HCT116 (cell line): Measurements from ENCODE around the gene KRTAP10-9. TPM values are rescaled to one million over a fixed set of nuclear protein-coding genes. Genes with fewer than 3 reads are reported as not detected.

Experiments used
- ATAC-seq: fragments of 200-7000 bp; cut with Tn5 transposase; 2 replicates; pipeline ENCODE4 v1.9.1; 2020; ENCODE audit warnings: mild to moderate bottlenecking, moderate library complexity
- BruUV-seq: library from RNA; stranded (reverse); fragments of 400-500 nt; replicated peaks from 2 replicates; lab custom pipeline; 2021; lab: Mats Ljungman, UMichigan
- CTCF ChIA-PET: fragments of 300-600 bp; sonication (Branson Sonifier 250); formaldehyde crosslinking; loops from one replicate; lab custom pipeline; 2021; ENCODE audit warnings: antibody characterized with exemption; lab: Charles Lee
- POLR2A ChIA-PET: fragments of 300-600, 350-600 bp; sonication (Branson Sonifier 250); formaldehyde crosslinking; loops from one replicate; lab custom pipeline; 2021; ENCODE audit warnings: antibody characterized with exemption; lab: Charles Lee
- RAD21 ChIA-PET, 2 experiments: fragments of 300-600 bp; sonication (Branson Sonifier 250); formaldehyde crosslinking; loops; one replicate each; lab custom pipeline; 2023; ENCODE audit warnings: low total read pairs in 2 of 2; ENCODE audit not compliant: uncharacterized antibody in 2 of 2, unreplicated experiment in 2 of 2, low non-redundant PET in 1 of 2; lab: Charles Lee
- DNase-seq: peaks from one replicate; pipeline ENCODE4 v3.0.0-alpha.2; 2010; ENCODE audit warnings: low read depth, low spot score
- H2AFZ ChIP-seq: fragments of 200-600 bp; shearing (Covaris generic), sonication (generic); 2 replicates; pipeline ENCODE4 v1.6.1; 2017; ENCODE audit warnings: low read depth, mixed run types, mixed read lengths, antibody characterized with exemption, low read length; ENCODE audit not compliant: poor library complexity, severe bottlenecking
- H3K27ac ChIP-seq: 2 replicates; pipeline ENCODE4 v1.5.1; 2012; ENCODE audit warnings: low read depth, low read length
- H3K27me3 ChIP-seq: fragments of 200-600 bp; sonication (generic); 2 replicates; pipeline ENCODE4 v1.6.1; 2016; ENCODE audit warnings: mixed run types, low read length, mixed read lengths; ENCODE audit not compliant: insufficient read depth
- H3K36me3 ChIP-seq, 2 experiments: fragments of 200-500 bp in 1 of 2; fragments of 200-600 bp in 1 of 2; sonication (Bioruptor generic) in 1 of 2; sonication (generic) in 1 of 2; 2 replicates each; pipeline versions ENCODE4 v1.5.1 to v1.6.1; 2014 to 2016; ENCODE audit warnings: low read length in 2 of 2, inconsistent platforms in 1 of 2, mixed read lengths in 1 of 2, mixed run types in 1 of 2; ENCODE audit not compliant: insufficient read depth in 2 of 2, control insufficient read depth in 1 of 2
- H3K4me1 ChIP-seq, 2 experiments: fragments of 200-600 bp in 1 of 2; sonication (generic) in 1 of 2; 2 replicates each; pipeline versions ENCODE4 v1.5.1 to v1.6.1; 2012 to 2017; ENCODE audit warnings: low read length in 2 of 2, inconsistent platforms in 1 of 2, mild to moderate bottlenecking in 1 of 2, mixed read lengths in 1 of 2, mixed run types in 1 of 2, moderate library complexity in 1 of 2; ENCODE audit not compliant: insufficient read depth in 2 of 2, control insufficient read depth in 1 of 2
- H3K4me2 ChIP-seq: fragments of 200-600 bp; sonication (generic); 2 replicates; pipeline ENCODE4 v1.6.1; 2017; ENCODE audit warnings: mixed run types, low read length, mixed read lengths
- H3K4me3 ChIP-seq, 2 experiments: fragments of 200-600 bp in 1 of 2; sonication (generic) in 1 of 2; replicated peaks in 1 of 2; 2 replicates each; pipeline ENCODE4 v1.5.1; 2011 to 2016; ENCODE audit warnings: low read length in 2 of 2, control low read depth in 1 of 2, low read depth in 1 of 2, mild to moderate bottlenecking in 1 of 2, mixed read lengths in 1 of 2, mixed run types in 1 of 2
- H3K79me2 ChIP-seq: fragments of 200-600 bp; sonication (generic); 2 replicates; pipeline ENCODE4 v1.6.1; 2017; ENCODE audit warnings: mild to moderate bottlenecking, mixed run types, low read length, moderate library complexity, mixed read lengths; ENCODE audit not compliant: insufficient read depth
- H3K9ac ChIP-seq: fragments of 200-600 bp; sonication (generic); 2 replicates; pipeline ENCODE4 v1.6.1; 2016; ENCODE audit warnings: low read length, mixed read lengths
- H3K9me2 ChIP-seq: fragments of 200-600 bp; sonication (generic), shearing (Covaris generic); 2 replicates; pipeline ENCODE4 v1.6.1; 2017; ENCODE audit warnings: mixed run types, mild to moderate bottlenecking, moderate library complexity; ENCODE audit not compliant: insufficient read depth
- H3K9me3 ChIP-seq, 2 experiments: fragments of 200-500 bp in 1 of 2; fragments of 200-600 bp in 1 of 2; sonication (Bioruptor generic) in 1 of 2; sonication (generic) in 1 of 2; 2 replicates each; pipeline ENCODE4 v1.6.1; 2014 to 2017; ENCODE audit warnings: low read length in 2 of 2, mixed read lengths in 2 of 2, inconsistent platforms in 1 of 2, low read depth in 1 of 2, mild to moderate bottlenecking in 1 of 2, mixed run types in 1 of 2, moderate library complexity in 1 of 2; ENCODE audit not compliant: control insufficient read depth in 1 of 2, insufficient read depth in 1 of 2
- H4K20me1 ChIP-seq: fragments of 200-600 bp; sonication (generic), shearing (Covaris generic); 2 replicates; pipeline ENCODE4 v1.6.1; 2017; ENCODE audit warnings: mixed run types, mild to moderate bottlenecking, moderate library complexity; ENCODE audit not compliant: insufficient read depth
- CEBPB ChIP-seq: IDR thresholded peaks from 2 replicates; pipeline ENCODE4 v1.6.1; 2012; ENCODE audit warnings: low read depth
- EGR1 ChIP-seq: IDR thresholded peaks from 2 replicates; pipeline ENCODE4 v1.6.1; 2012; ENCODE audit warnings: low read depth
- EZH2phosphoT487 ChIP-seq: fragments of 200-600 bp; IDR thresholded peaks from 2 replicates; pipeline ENCODE4 v1.6.1; 2018; ENCODE audit warnings: antibody characterized with exemption, borderline replicate concordance
- RAD21 ChIP-seq: IDR thresholded peaks from 2 replicates; pipeline ENCODE4 v1.6.1; 2012; ENCODE audit warnings: low read depth, mild to moderate bottlenecking
- ZNF274 ChIP-seq: fragments of 200-500 bp; sonication (Bioruptor generic); IDR thresholded peaks from 2 replicates; pipeline ENCODE4 v1.6.1; 2014; ENCODE audit warnings: mild to moderate bottlenecking, low read depth, low read length, inconsistent platforms
- intact Hi-C: fragments of 100-400 bp; cut with micrococcal nuclease; formaldehyde crosslinking; loops from 2 replicates; pipeline ENCODE4 v1.10.0; 2022
- total RNA-seq: library from RNA; stranded (reverse); gene quantifications from one replicate; pipeline ENCODE4 v1.2.1, GENCODE V29; 2021; ENCODE audit not compliant: unreplicated experiment
- TF ChIP-seq, protein P1 (sequence below): IDR thresholded peaks from 2 replicates; pipeline ENCODE4 v1.6.1; 2012; ENCODE audit warnings: low read depth

KRTAP10-9 gene
- total RNA-seq, 1 experiment from 2014 or later, result not detected

DNA sequence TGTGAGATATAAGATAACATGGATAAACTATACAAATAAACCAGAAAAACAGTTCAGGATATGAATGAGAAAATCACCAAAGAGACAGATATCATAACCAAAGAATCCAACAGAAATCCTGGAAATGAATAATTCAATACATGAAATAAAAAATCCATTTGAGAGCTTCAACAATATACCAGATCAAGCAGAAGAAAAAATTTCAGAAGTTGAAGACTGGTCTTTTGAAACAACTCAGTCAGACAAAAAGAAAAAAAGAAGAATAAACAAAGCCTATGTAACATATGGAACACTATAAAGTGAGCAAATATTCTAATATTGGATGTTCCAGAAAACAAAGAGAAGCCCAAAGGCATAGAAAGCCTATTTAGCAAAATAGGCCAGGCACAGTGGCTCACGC is 45.0 kb downstream of the KRTAP10-9 start:
- H3K27me3 ChIP-seq, result peaks cover 5% of the 10 kb centered on the region; the same call in 1 of the 2 replicates
- no peaks in the 10 kb centered on the region for H3K36me3 ChIP-seq
- ATAC-seq (no peak), DNase-seq (no peak)
- no peak overlapping the region for H2AFZ ChIP-seq
- no peak overlapping the region for H3K4me2 ChIP-seq
- H3K27ac ChIP-seq, result no peak overlapping the region
- H3K4me3 ChIP-seq, result no peak overlapping the region
- H3K9me2 ChIP-seq, result no peaks in the 10 kb centered on the region
- no TSS peak for BruUV-seq
- POLR2A ChIA-PET, result no interaction called here
- RAD21 ChIA-PET, result no interaction called here
- H3K9me3 ChIP-seq, result 0 out of 4 replicates have a peak, but pooled peaks cover 0 to 3% of the 10 kb centered on the region in 2 experiments
- H4K20me1 ChIP-seq, result no peaks in the 10 kb centered on the region
- no peaks in the 10 kb centered on the region for H3K79me2 ChIP-seq
- no peak overlapping the region for H3K9ac ChIP-seq
- no peak for TF ChIP-seq RAD21
- H3K4me1 ChIP-seq, result no peaks in the 10 kb centered on the region
- CTCF ChIA-PET, result no interaction called here
- intact Hi-C loops, result loop anchor here (10.0 kb wide), 1 partner anchor 107 kb away; no protein-coding TSS in a partner anchor

DNA sequence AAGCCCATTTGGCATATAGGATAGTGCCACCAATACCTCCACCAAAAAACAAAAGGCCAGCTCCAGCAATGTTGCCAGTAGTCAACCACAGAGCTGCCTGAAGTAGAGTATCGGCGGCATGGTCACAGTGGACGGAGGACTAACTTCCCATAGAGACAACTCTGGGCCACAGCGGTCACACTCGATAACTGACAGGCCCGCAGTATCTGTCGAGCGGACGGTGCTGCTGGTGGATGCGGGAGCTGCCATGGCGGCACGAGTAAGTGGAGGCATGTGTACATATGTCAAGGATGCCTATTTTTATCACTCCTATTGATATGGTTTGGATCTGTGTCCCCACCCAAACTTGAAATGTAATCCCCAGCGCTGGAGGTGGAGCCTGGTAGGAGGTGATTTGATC is 51.0 kb downstream of the KRTAP10-9 start:
- Histone ChIP-seq H3K36me3 (no peaks in the 10 kb centered on the region), H3K27ac (no peak overlapping the region), H3K9me2 (no peaks in the 10 kb centered on the region), H3K79me2 (no peaks in the 10 kb centered on the region), H3K4me3 (no peak overlapping the region), H3K4me2 (no peak overlapping the region), H4K20me1 (no peaks in the 10 kb centered on the region), H3K9me3 (0 out of 4 replicates have a peak, but pooled peaks cover 0 to 1% of the 10 kb centered on the region in 2 experiments), H3K4me1 (no peaks in the 10 kb centered on the region), H3K27me3 (peaks cover 6% of the 10 kb centered on the region; the same call in 1 of the 2 replicates), H2AFZ (no peak overlapping the region), H3K9ac (no peak overlapping the region)
- BruUV-seq, result no TSS peak
- ChIA-PET POLR2A (no interaction called here), RAD21 (no interaction called here), CTCF (no interaction called here)
- DNase-seq (no peak), ATAC-seq (no peak)
- intact Hi-C loops, result loop anchor here (10.0 kb wide), 1 partner anchor 113 kb away; no protein-coding TSS in a partner anchor
- TF ChIP-seq EGR1 (no peak), ZNF274 (no peak), EZH2phosphoT487 (no peak), CEBPB (no peak)
- TF ChIP-seq, protein P1, sequence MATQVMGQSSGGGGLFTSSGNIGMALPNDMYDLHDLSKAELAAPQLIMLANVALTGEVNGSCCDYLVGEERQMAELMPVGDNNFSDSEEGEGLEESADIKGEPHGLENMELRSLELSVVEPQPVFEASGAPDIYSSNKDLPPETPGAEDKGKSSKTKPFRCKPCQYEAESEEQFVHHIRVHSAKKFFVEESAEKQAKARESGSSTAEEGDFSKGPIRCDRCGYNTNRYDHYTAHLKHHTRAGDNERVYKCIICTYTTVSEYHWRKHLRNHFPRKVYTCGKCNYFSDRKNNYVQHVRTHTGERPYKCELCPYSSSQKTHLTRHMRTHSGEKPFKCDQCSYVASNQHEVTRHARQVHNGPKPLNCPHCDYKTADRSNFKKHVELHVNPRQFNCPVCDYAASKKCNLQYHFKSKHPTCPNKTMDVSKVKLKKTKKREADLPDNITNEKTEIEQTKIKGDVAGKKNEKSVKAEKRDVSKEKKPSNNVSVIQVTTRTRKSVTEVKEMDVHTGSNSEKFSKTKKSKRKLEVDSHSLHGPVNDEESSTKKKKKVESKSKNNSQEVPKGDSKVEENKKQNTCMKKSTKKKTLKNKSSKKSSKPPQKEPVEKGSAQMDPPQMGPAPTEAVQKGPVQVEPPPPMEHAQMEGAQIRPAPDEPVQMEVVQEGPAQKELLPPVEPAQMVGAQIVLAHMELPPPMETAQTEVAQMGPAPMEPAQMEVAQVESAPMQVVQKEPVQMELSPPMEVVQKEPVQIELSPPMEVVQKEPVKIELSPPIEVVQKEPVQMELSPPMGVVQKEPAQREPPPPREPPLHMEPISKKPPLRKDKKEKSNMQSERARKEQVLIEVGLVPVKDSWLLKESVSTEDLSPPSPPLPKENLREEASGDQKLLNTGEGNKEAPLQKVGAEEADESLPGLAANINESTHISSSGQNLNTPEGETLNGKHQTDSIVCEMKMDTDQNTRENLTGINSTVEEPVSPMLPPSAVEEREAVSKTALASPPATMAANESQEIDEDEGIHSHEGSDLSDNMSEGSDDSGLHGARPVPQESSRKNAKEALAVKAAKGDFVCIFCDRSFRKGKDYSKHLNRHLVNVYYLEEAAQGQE, result no peak

Other genes with a start within 250 kb of the KRTAP10-9 start
- gene LRRC3, start 171.6 kb upstream of the KRTAP10-9 start, total RNA-seq, result 7.5 TPM
- not detected for gene KRTAP10-1, start 86.9 kb upstream of the KRTAP10-9 start, total RNA-seq
- gene KRTAP10-2, start 75.6 kb upstream of the KRTAP10-9 start, total RNA-seq, result not detected
- gene KRTAP10-3, start 68.3 kb upstream of the KRTAP10-9 start, total RNA-seq, result not detected
- gene KRTAP10-4, start 53.4 kb upstream of the KRTAP10-9 start, total RNA-seq, result not detected
- not detected for gene KRTAP10-5, start 46.5 kb upstream of the KRTAP10-9 start, total RNA-seq
- not detected for gene KRTAP10-6, start 34.6 kb upstream of the KRTAP10-9 start, total RNA-seq
- not detected for gene KRTAP10-7, start 26.5 kb upstream of the KRTAP10-9 start, total RNA-seq
- gene KRTAP10-8, start 15.0 kb upstream of the KRTAP10-9 start, total RNA-seq, result not detected
- gene KRTAP10-10, start 10.3 kb downstream of the KRTAP10-9 start, total RNA-seq, result not detected
- gene KRTAP10-11, start 19.3 kb downstream of the KRTAP10-9 start, total RNA-seq, result not detected
- gene KRTAP12-4, start 27.6 kb downstream of the KRTAP10-9 start, total RNA-seq, result not detected
- not detected for gene KRTAP12-3, start 30.8 kb downstream of the KRTAP10-9 start, total RNA-seq
- gene KRTAP12-2, start 39.8 kb downstream of the KRTAP10-9 start, total RNA-seq, result not detected
- gene KRTAP12-1, start 55.1 kb downstream of the KRTAP10-9 start, total RNA-seq, result not detected
- not detected for gene KRTAP10-12, start 70.1 kb downstream of the KRTAP10-9 start, total RNA-seq
- gene TSPEAR, start 84.5 kb downstream of the KRTAP10-9 start, total RNA-seq, result not detected
- gene UBE2G2, start 174.7 kb downstream of the KRTAP10-9 start, total RNA-seq, result 86.5 TPM
- 31.5 TPM for gene SUMO3, start 191.0 kb downstream of the KRTAP10-9 start, total RNA-seq
- 83.4 TPM for gene PTTG1IP, start 246.6 kb downstream of the KRTAP10-9 start, total RNA-seq